CD14-positive monocyte (primary cell): ENCODE results near the gene TP53TG5. TPM values are rescaled to one million over a fixed set of nuclear protein-coding genes. Genes with fewer than 3 reads are reported as not detected.

Source experiments
- DNase-seq, 3 donors: peaks; one replicate each; pipeline ENCODE4 v3.0.0-alpha.2; 2011 to 2022
- H2AFZ ChIP-seq: 2 replicates; pipeline ENCODE4 v1.6.0; 2012; ENCODE audit warnings: mild to moderate bottlenecking, low read depth, low read length, inconsistent platforms; ENCODE audit not compliant: insufficient read depth, poor library complexity, severe bottlenecking
- H3K27ac ChIP-seq, 2 donors: 1 replicate in 1 of 2; 2 replicates in 1 of 2; pipeline ENCODE4 v1.5.1; 2012 to 2013; ENCODE audit warnings: low read length in 2 of 2, control low read depth in 1 of 2, inconsistent platforms in 1 of 2, low read depth in 1 of 2, mild to moderate bottlenecking in 1 of 2
- H3K27me3 ChIP-seq, 2 donors: one replicate each; pipeline versions ENCODE4 v1.6.0 to v1.6.1; 2011 to 2013; ENCODE audit warnings: low read length in 2 of 2; ENCODE audit not compliant: control insufficient read depth in 2 of 2, insufficient read depth in 2 of 2
- H3K36me3 ChIP-seq, 2 donors: replicated peaks in 1 of 2; 1 replicate in 1 of 2; 2 replicates in 1 of 2; pipeline versions ENCODE4 v1.5.1 to v1.6.1; 2012 to 2013; ENCODE audit warnings: low read length in 2 of 2, control low read depth in 1 of 2, inconsistent platforms in 1 of 2, mild to moderate bottlenecking in 1 of 2; ENCODE audit not compliant: insufficient read depth in 2 of 2, control insufficient read depth in 1 of 2
- H3K4me1 ChIP-seq, 2 donors: 1 replicate in 1 of 2; 2 replicates in 1 of 2; pipeline versions ENCODE4 v1.5.1 to v1.6.1; 2012 to 2013; ENCODE audit warnings: low read length in 2 of 2, control low read depth in 1 of 2, inconsistent platforms in 1 of 2, mild to moderate bottlenecking in 1 of 2, moderate library complexity in 1 of 2; ENCODE audit not compliant: insufficient read depth in 2 of 2, control insufficient read depth in 1 of 2
- H3K4me2 ChIP-seq: replicated peaks from 2 replicates; pipeline ENCODE3; 2012; ENCODE audit warnings: low read length, moderate library complexity, mild to moderate bottlenecking; ENCODE audit not compliant: poor library complexity, severe bottlenecking; ENCODE audit errors: extremely low read depth
- H3K4me3 ChIP-seq, 3 experiments: fragments of 200-600 bp in 1 of 3; sonication (generic) in 1 of 3; replicated peaks in 1 of 3; 1 replicate in 2 of 3; 2 replicates in 1 of 3; pipeline ENCODE4 v1.5.1; 2011 to 2013; ENCODE audit warnings: low read length in 3 of 3, mild to moderate bottlenecking in 3 of 3, control low read depth in 2 of 3, low read depth in 2 of 3, inconsistent platforms in 1 of 3, moderate library complexity in 1 of 3
- H3K79me2 ChIP-seq: 2 replicates; pipeline ENCODE4 v1.6.0; 2012; ENCODE audit warnings: mild to moderate bottlenecking, control low read depth, inconsistent platforms, low read length, moderate library complexity; ENCODE audit not compliant: insufficient read depth
- H3K9ac ChIP-seq: 2 replicates; pipeline ENCODE4 v1.6.0; 2017; ENCODE audit warnings: low read length, mild to moderate bottlenecking; ENCODE audit not compliant: insufficient read depth, poor library complexity, severe bottlenecking
- H3K9me3 ChIP-seq, 2 donors: replicated peaks in 1 of 2; 1 replicate in 1 of 2; 2 replicates in 1 of 2; pipeline versions ENCODE4 v1.5.1 to v1.6.1; 2012 to 2013; ENCODE audit warnings: low read length in 2 of 2, control low read depth in 1 of 2; ENCODE audit not compliant: control insufficient read depth in 1 of 2, insufficient read depth in 1 of 2
- H4K20me1 ChIP-seq: 2 replicates; pipeline ENCODE4 v1.6.0; 2012; ENCODE audit warnings: mild to moderate bottlenecking, low read length, control low read depth, moderate library complexity; ENCODE audit not compliant: insufficient read depth
- H3K27ac Mint-ChIP-seq, 7 donors: one replicate each; pipeline ENCODE4 v1.8.0; 2020; ENCODE audit warnings: mild to moderate bottlenecking in 7 of 7, mixed read lengths in 7 of 7, moderate library complexity in 6 of 7, inconsistent platforms in 2 of 7
- H3K27me3 Mint-ChIP-seq, 3 donors: one replicate each; pipeline ENCODE4 v1.8.0; 2021 to 2022; ENCODE audit warnings: low read depth in 3 of 3, mild to moderate bottlenecking in 3 of 3, mixed read lengths in 3 of 3, moderate library complexity in 3 of 3, inconsistent platforms in 1 of 3
- H3K36me3 Mint-ChIP-seq, 2 donors: one replicate each; pipeline ENCODE4 v1.8.0; 2020; ENCODE audit warnings: mixed read lengths in 2 of 2, inconsistent platforms in 1 of 2, mild to moderate bottlenecking in 1 of 2
- H3K4me1 Mint-ChIP-seq: one replicate; pipeline ENCODE4 v1.8.0; 2020; ENCODE audit warnings: mild to moderate bottlenecking, mixed read lengths
- H3K4me3 Mint-ChIP-seq, 2 donors: one replicate each; pipeline ENCODE4 v1.8.0; 2020; ENCODE audit warnings: mild to moderate bottlenecking in 2 of 2, mixed read lengths in 2 of 2, moderate library complexity in 1 of 2
- H3K9me3 Mint-ChIP-seq, 7 donors: one replicate each; pipeline ENCODE4 v1.8.0; 2020 to 2022; ENCODE audit warnings: mixed read lengths in 7 of 7, mild to moderate bottlenecking in 6 of 7, moderate library complexity in 6 of 7, inconsistent platforms in 2 of 7
- WGBS: methylation state at CpG from one replicate; pipeline ENCODE4 v1.1.5; 2013; ENCODE audit warnings: missing lambda C conversion rate; ENCODE audit not compliant: insufficient coverage; 5-methylcytosine and 5-hydroxymethylcytosine counted together
- intact Hi-C, 2 donors: fragments of 100-400 bp; cut with micrococcal nuclease; formaldehyde crosslinking; loops; one replicate each; pipeline versions ENCODE4 v1.15.0 to v1.15.1; 2023
- polyA plus RNA-seq, 3 donors: library from polyadenylated mRNA; depleted of rRNA in 1 of 3; unstranded in 2 of 3; stranded (reverse) in 1 of 3; fragments of 300-500 nt in 2 of 3; fragments of >200 nt in 1 of 3; fragmentation: Illumina TruSeq in 2 of 3; gene quantifications; 1 replicate in 2 of 3; 2 replicates in 1 of 3; pipeline ENCODE4 v1.2.3, GENCODE V29; 2012 to 2021
- TF ChIP-seq, protein P1 (sequence below): fragments of 200-600 bp; IDR thresholded peaks from one replicate; pipeline ENCODE4 v1.8.0; 2022; ENCODE audit warnings: antibody characterized with exemption, mild to moderate bottlenecking

The TP53TG5 gene
- polyA plus RNA-seq, 3 donors: 0.11 TPM; not detected in 2

DNA sequence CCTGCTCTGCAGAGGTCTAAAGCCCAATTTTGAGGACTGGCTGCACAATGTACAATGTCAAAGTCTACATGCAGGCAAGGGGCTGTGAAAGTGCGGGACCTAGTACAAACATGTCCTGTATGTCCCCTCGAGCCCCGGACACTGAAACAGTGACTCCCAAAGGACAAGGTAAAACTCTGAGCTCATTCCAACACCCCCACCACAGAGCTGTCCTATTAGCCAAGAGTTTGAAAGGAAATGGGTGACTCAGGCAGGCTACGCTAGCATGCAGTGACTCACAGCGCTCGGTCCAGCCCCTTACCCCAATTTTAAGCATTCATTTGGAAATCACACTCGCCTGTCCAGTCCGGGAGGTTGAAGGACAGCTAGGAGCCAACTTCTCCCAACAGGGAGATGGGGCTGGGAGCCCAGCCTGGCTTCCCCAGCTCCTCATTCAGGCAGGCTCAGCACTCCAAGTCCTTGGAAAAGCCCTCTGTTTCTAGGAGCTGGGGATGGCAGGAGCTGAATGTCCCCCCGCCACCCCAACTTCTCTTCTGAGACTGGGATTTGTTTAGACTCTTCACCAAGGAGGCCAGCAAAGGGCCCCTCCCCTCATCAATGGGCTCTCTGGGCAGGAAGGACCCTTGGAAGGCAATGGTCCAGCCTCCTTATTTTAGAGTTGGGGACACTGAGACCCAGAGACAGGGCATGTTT is 33.8 kb downstream of the TP53TG5 start:
- DNase-seq: peak; percentile 82 to 94 (median 90)
- Histone ChIP-seq H3K4me2 (peak overlapping the region; percentile 57), H3K4me1 (peaks cover 29 to 51% of the 10 kb centered on the region in 2 donors), H3K27ac (peak overlapping the region; percentile 11 to 69), H2AFZ (peak overlapping the region; percentile 31), H3K27me3 (peaks cover 0 to 9% of the 10 kb centered on the region in 2 donors), H3K79me2 (peaks cover 8% of the 10 kb centered on the region), H3K9ac (peak overlapping the region; percentile 38), H3K4me3 (peak overlapping the region in 1 of 3 experiments; percentile 36), H4K20me1 (no peaks in the 10 kb centered on the region), H3K36me3 (no peaks in the 10 kb centered on the region), H3K9me3 (no peaks in the 10 kb centered on the region)
- H3K27ac Mint-ChIP-seq: peak overlapping the region; percentile 57 to 90 (median 80)
- peaks cover 4 to 16% of the 10 kb centered on the region in 2 donors for H3K36me3 Mint-ChIP-seq
- intact Hi-C loops: no loop called here
- peak overlapping the region; percentile 24 to 82 for H3K4me3 Mint-ChIP-seq
- peaks cover 10 to 23% (median 16%) of the 10 kb centered on the region in 3 donors for H3K27me3 Mint-ChIP-seq
- peaks cover 0 to 3% (median 0%) of the 10 kb centered on the region in 7 donors for H3K9me3 Mint-ChIP-seq
- peaks cover 50% of the 10 kb centered on the region for H3K4me1 Mint-ChIP-seq
- TF ChIP-seq, protein P1, sequence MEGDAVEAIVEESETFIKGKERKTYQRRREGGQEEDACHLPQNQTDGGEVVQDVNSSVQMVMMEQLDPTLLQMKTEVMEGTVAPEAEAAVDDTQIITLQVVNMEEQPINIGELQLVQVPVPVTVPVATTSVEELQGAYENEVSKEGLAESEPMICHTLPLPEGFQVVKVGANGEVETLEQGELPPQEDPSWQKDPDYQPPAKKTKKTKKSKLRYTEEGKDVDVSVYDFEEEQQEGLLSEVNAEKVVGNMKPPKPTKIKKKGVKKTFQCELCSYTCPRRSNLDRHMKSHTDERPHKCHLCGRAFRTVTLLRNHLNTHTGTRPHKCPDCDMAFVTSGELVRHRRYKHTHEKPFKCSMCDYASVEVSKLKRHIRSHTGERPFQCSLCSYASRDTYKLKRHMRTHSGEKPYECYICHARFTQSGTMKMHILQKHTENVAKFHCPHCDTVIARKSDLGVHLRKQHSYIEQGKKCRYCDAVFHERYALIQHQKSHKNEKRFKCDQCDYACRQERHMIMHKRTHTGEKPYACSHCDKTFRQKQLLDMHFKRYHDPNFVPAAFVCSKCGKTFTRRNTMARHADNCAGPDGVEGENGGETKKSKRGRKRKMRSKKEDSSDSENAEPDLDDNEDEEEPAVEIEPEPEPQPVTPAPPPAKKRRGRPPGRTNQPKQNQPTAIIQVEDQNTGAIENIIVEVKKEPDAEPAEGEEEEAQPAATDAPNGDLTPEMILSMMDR: no peak
- WGBS: 38% methylated on average over 7 of the region's 9 CpGs

DNA sequence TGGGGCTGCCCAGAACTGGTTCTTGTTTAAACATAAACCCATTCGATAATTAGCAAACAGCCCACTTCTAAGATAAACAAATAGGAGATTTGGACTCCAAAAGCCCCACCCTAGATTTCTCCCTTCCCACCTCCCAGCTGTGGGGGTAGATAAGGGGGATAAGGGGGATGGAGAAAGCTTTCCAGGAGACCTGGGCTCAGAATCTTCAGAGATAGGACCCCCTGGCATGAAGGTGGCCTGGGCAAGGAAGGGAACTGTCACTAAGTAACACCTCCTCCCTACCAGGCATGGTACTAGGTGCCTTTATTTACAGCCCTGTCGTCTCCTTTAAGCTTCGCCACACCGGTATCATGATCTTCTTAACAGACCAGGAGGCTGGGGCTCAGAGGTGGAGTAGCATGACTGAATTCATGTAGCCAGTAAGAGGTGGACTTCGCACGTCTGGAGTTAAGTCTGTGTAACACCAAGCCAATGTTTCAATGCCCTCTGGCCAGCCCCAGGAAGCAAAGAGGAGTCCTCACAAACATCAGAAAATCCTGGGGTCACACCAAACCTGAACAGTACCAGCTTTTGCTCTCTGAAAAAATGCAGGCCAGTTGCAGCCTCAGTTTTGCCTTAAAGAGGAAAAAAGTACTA is 34.5 kb downstream of the TP53TG5 start:
- Mint-ChIP-seq H3K36me3 (peaks cover 4 to 16% of the 10 kb centered on the region in 2 donors), H3K27me3 (peaks cover 7 to 21% (median 12%) of the 10 kb centered on the region in 3 donors), H3K9me3 (peaks cover 0 to 3% (median 0%) of the 10 kb centered on the region in 7 donors), H3K4me3 (no peak overlapping the region), H3K4me1 (peaks cover 49% of the 10 kb centered on the region), H3K27ac (peak overlapping the region; percentile 57 to 90 (median 79))
- 83% methylated on average over 2 of the region's 6 CpGs for WGBS
- peaks cover 8% of the 10 kb centered on the region for H3K79me2 ChIP-seq
- no peaks in the 10 kb centered on the region for H3K36me3 ChIP-seq
- H2AFZ ChIP-seq: no peak overlapping the region
- TF ChIP-seq, protein P1: no peak
- H3K4me2 ChIP-seq: peak overlapping the region; percentile 57
- no peaks in the 10 kb centered on the region for H3K9me3 ChIP-seq
- no peak for DNase-seq
- H4K20me1 ChIP-seq: no peaks in the 10 kb centered on the region
- no peak overlapping the region for H3K9ac ChIP-seq
- intact Hi-C loops: no loop called here
- peak overlapping the region in 1 of 2 donors; percentile 69 for H3K27ac ChIP-seq
- H3K27me3 ChIP-seq: peaks cover 0 to 9% of the 10 kb centered on the region in 2 donors
- peaks cover 29 to 51% of the 10 kb centered on the region in 2 donors for H3K4me1 ChIP-seq
- peak overlapping the region in 1 of 3 experiments; percentile 36 for H3K4me3 ChIP-seq
